Stimulated activated CD4-positive, alpha-beta T cell treated with anti-CD3 and anti-CD28 coated beads, Interleukin-1b, Interleukin-23, amount 100 ng/mL, for 4 hours (primary cell): ENCODE results near the gene USP43.
"Not testable (repeated sequence)": the region's sequence is repeated elsewhere in the genome, so short reads cannot be mapped to it uniquely, and the experiment has no call there.

Experiments
- DNase-seq, 2 donors: peaks; one replicate each; pipeline ENCODE4 v3.0.0-alpha.2; 2020; ENCODE audit warnings: low read depth in 2 of 2

USP43 gene, protein sequence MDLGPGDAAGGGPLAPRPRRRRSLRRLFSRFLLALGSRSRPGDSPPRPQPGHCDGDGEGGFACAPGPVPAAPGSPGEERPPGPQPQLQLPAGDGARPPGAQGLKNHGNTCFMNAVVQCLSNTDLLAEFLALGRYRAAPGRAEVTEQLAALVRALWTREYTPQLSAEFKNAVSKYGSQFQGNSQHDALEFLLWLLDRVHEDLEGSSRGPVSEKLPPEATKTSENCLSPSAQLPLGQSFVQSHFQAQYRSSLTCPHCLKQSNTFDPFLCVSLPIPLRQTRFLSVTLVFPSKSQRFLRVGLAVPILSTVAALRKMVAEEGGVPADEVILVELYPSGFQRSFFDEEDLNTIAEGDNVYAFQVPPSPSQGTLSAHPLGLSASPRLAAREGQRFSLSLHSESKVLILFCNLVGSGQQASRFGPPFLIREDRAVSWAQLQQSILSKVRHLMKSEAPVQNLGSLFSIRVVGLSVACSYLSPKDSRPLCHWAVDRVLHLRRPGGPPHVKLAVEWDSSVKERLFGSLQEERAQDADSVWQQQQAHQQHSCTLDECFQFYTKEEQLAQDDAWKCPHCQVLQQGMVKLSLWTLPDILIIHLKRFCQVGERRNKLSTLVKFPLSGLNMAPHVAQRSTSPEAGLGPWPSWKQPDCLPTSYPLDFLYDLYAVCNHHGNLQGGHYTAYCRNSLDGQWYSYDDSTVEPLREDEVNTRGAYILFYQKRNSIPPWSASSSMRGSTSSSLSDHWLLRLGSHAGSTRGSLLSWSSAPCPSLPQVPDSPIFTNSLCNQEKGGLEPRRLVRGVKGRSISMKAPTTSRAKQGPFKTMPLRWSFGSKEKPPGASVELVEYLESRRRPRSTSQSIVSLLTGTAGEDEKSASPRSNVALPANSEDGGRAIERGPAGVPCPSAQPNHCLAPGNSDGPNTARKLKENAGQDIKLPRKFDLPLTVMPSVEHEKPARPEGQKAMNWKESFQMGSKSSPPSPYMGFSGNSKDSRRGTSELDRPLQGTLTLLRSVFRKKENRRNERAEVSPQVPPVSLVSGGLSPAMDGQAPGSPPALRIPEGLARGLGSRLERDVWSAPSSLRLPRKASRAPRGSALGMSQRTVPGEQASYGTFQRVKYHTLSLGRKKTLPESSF

DNA sequence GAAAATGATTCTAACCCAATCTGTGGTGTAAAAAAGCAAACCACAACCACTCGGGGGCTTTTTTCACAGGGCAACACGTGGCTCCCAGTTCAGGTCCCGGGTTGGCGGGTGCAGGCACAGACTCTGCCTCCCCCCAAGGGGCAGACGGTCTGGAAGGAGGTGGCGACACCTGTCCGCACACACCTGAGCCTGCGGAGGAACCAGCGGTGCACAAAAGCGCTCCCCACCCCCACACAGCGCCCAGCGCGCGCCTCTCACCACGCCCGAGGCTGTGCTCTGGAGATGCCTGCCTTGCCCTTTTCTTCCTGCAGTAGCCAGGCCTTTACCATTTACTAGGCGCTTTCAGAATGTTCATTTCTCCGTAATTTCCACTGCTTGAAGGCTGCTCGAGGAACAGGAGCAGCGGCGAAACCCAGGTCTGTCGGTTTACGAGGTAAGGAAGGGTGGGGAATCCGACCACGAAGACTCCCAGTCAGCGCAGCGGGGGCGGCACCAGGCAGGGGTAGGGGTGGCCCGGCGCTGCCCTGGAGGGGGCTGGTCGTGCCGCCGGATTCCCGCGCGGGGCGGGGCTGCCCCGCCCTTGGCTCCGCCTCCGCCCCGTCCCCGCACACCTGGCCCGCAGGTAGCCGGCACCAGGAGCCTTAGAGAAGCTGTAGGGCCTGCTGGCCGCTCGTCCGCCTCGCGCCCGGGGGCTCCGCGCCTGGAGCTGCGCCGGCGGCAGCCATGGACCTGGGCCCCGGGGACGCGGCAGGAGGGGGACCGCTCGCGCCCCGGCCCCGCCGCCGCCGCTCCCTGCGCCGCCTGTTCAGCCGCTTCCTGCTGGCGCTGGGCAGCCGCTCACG is at the start of gene USP43:
TSS of gene USP43 (plus strand) at position 608 of the 842 bp plus-strand sequence. CDS start at position 724, 116 bp downstream.
- peak; percentile 1 to 19 for DNase-seq

DNA sequence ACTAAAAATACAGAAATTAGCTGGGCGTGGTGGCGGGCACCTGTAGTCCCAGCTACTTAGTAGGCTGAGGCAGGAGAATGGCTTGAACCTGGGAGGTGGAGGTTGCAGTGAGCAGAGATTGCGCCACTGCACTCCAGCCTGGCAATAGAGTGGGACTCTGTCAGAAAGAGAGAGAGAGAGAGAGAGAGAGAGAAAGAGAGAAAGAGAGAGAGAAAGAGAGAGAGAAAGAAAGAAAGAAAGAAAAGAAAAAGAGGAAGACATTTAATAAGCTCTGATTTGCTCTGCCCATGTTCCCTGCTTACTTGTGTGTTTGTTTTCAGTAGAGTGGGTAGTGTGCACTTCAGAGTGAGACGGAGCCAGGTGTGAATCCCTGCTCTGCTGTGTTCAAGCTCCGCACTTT is 47.7 kb upstream of the USP43 start:
- DNase-seq: not testable (repeated sequence)

GRCh38 chr17:9598661-9599060 is 46.7 kb upstream of the USP43 start:
- no peak for DNase-seq

DNA sequence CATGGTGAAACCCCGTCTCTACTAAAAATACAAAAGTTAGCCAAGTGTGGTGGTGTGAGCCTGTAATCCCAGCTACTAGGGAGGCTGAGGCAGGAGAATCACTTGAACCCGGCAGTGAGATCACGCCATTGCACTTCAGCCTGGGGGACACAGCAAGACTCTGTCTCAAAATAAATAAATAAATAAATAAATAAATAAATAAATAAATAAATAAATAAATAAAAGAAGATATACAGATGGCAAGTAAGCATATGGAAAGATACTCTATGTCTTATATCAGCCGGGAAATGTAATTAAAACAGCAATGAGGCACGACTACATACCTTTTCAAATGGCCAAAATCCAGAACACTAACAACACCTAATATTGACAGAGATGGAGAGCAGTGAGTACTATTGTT is 40.7 kb upstream of the USP43 start:
- not testable (repeated sequence) for DNase-seq

DNA sequence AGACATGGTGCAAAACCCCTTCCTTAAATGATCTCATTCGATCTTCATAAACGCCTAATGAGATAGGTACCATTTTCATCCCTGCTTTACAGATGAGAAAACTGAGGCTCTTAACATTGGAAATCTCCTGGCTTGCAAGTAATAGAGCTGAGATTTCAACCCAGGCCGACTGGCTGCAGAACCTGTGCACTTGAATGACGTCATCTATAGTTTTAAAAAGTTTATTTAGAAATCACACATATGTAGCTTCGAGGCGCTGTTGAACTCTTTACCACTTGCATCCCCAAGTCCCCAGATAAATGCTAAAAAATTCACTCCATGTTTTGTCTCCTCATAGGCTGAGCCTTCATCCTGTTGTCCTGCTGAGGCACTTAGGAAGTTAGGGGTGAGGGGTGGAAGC is 38.9 kb upstream of the USP43 start:
- no peak for DNase-seq

DNA sequence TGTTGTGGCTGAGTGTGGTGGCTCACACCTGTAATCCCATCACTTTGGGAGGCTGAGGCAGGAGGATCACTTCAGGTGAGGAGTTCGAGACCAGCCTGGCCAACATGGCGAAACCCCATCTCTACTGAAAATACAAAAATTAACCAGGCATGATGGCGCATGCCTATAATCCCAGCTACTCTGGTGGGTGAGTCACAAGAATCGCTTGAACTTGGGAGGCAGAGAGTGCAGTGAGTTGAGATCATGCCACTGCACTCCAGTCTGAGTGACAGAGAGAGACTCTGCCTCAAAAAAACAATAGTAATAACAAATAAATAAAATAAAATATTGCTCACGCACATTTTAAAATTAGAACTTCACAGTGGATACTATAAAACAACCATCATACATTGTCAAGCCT is 38.3 kb upstream of the USP43 start:
- DNase-seq: not testable (repeated sequence)

- DNase-seq: no peak
Measured at GRCh38 chr17:9611557-9611956, 33.8 kb upstream of the USP43 start.

DNA sequence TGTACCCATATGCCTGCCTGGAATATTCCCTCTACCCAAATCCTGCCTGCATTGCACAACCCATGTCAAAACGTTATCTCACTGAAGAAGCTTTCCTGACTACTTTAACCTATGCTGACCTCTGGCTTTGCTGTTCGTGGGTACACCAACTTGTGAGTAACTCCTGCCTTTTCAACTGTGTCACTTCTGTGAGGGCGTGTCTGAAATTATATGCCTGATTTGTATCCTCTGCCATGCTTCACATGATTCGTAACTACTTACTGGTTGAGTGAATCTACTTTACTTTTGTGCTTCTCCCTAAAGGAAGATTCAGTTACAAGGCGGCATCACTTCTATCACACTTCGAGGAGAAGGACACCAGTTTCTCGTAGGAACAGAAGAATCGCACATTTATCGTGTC is 33.3 kb upstream of the USP43 start:
- no peak for DNase-seq

GRCh38 chr17:9615486-9615885 is 29.8 kb upstream of the USP43 start:
- no peak for DNase-seq

DNA sequence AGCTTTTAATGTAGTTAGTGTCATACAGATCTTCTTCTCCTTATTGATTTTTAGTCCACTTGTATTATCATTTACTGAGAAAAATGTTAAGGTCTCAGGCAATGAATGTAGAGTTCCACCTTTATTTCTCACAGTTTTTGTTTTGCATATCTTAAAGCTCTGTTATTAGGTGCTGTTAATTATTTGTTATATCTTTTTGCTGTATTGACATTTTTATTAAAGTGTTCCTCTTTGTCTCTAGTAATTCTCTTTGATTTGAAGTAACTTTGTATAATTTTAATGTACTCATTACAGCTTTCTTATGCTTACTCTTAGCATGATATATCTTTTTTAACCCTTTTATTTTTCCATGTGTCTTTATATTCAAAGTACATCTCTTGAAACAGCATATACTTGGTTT is 22.4 kb upstream of the USP43 start:
- DNase-seq: no peak

DNA sequence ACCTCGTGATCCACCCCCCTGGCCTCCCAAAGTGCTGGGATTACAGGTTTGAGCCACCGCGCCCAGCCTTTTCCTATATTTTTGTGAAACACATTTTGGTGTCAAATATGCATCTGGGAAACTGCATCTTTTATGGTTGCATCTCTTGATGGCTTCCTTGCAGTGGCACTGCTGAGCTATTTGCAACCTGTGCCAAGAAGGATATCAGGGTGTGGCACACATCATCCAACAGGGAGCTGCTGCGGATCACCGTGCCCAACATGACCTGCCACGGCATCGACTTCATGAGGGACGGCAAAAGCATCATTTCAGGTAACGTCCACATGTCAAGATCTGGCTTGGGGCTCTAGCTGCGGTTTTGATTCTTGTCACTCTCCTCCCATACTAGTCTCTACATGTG is 16.8 kb upstream of the USP43 start:
- no peak for DNase-seq

GRCh38 chr17:9632741-9633140 is 12.6 kb upstream of the USP43 start:
- no peak for DNase-seq

- DNase-seq: no peak
Measured at GRCh38 chr17:9635340-9635739, 10.0 kb upstream of the USP43 start.

GRCh38 chr17:9636501-9636900 is 8.8 kb upstream of the USP43 start:
- DNase-seq: no peak

DNA sequence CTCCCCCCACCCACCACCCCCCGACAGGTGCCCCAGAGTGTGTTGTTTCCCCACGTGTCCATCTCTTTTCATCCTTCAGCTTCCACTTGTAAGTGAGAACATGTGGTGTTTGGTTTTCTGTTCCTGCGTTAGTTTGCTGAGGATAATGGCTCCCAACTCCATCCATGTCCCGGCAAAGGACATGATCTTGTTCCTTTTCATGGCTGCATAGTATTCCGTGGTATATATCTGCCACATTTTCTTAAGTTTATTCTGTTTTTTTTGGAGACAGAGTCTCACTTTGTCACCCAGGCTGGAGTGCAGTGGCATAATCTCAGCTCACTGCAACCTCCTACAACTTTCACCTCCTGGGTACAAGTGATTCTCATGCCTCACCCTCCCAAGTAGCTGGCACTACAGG is 4.9 kb upstream of the USP43 start:
- not testable (repeated sequence) for DNase-seq

DNA sequence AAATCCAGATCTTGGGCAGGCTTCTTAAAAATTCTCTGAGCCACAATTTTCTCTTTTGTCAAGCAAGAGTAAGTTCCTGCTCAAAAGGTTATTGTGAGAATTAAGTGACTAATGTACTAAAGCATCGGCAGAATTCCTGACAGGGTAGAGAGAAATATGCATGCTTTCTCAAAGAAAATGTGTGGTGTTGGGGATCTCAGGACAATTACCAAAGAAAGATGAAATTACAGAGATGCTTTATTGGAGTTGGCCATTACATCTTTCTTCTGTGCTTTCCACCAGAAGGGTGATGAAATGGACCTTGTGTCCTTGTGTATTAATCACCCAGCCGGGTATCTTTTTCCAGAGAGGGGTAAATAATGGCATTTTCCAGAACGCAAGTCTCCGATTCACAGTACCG is 1.7 kb upstream of the USP43 start:
- no peak for DNase-seq

DNA sequence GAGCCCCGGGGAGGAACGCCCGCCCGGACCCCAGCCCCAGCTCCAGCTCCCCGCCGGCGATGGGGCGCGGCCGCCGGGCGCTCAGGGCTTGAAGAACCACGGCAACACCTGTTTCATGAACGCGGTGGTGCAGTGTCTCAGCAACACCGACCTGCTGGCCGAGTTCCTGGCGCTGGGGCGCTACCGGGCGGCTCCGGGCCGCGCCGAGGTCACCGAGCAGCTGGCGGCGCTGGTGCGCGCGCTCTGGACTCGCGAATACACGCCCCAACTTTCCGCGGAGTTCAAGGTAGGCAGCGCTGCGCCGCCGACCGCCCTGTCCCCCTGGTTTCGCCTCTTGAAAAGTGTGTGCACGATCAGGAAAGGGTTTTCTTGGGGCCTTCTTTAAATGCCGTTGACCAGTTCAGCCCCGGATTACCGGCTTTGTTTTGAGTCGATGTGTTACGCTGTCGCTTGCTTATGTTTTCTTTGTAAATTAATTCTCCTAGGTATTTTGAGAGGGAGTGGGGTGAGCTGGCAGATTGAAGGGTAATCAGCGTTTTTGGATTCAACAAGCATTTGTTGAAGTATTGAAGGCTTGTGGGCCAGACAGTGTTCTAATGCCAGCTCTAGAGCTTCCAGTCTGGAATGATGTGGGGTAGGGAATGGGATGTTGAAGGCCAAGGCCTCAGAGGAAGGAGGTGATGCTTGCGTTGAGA is 681 bp downstream of the USP43 start:
- peak in 1 of 2 donors; percentile 5 for DNase-seq

DNA sequence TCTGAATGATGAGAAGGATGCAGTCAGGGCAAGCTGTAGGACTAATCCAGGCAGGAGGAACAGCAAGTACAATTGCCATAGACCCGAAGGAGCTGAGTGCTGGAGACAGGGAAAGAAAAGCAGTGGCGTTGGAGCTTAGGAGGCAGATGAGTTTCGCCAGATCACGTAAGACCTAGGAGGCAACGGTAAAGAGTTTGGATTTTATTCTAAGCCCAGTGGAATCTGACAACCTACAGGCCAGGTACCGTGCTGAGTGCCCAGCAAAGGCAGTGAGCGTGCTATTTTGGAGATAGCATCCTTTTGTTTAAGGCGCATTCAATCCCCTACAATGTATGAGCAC is 1.2 kb downstream of the USP43 start:
- no peak for DNase-seq

DNA sequence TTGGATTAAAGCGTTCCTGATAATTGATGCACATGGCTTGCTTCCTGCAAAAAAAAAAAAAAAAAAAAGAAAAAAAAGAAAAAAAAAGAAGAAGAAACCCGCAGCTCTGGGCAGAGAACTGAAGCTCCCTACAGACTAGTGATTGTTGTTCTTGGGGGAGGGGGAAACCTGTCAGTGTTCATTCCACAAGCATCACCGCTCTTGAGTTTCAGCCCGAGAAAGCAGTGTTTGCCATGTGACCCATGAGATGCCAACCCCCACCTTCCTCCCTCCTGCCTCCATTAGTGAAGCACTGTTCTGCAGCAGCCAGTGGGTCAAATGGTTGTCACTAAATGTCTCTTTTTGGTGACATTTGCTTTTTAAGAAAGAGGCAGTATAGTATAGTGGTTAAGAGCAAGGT is 1.7 kb downstream of the USP43 start:
- DNase-seq: no peak

DNA sequence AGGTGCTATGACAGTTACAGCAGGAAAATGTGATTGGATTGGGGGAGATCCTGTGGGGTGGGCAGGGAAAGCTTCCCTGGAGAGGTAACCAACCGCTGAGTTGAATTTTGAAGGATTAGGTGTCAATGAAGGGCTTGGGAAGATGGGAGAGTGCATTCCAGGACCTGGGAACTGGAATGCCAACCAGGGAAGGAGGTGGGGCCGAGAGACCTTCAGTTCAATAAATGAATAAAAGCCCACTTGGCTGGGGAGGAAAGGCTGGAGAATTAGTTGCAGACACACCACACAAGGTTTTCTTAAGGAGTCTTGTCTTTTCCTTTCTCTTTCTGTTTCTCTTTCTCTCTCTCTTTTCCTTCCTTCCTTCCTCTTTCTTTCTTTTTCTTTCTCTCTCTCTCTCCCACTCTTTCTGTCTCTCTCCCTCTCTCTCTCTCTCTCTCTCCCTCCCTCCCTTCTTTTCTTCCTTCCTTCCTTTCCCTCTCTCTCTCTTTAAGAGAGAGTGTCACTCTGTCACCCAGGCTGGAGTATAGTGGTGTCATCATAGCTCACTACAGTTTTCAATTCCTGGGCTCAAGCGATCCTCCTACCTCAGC is 3.3 kb downstream of the USP43 start:
- DNase-seq: no peak
